ENCODE data around the gene DEFB123. TPM values are rescaled to one million over a fixed set of nuclear protein-coding genes. Genes with fewer than 3 reads are reported as not detected.

The DEFB123 gene
- polyA plus RNA-seq, 3 donors: not detected

DNA sequence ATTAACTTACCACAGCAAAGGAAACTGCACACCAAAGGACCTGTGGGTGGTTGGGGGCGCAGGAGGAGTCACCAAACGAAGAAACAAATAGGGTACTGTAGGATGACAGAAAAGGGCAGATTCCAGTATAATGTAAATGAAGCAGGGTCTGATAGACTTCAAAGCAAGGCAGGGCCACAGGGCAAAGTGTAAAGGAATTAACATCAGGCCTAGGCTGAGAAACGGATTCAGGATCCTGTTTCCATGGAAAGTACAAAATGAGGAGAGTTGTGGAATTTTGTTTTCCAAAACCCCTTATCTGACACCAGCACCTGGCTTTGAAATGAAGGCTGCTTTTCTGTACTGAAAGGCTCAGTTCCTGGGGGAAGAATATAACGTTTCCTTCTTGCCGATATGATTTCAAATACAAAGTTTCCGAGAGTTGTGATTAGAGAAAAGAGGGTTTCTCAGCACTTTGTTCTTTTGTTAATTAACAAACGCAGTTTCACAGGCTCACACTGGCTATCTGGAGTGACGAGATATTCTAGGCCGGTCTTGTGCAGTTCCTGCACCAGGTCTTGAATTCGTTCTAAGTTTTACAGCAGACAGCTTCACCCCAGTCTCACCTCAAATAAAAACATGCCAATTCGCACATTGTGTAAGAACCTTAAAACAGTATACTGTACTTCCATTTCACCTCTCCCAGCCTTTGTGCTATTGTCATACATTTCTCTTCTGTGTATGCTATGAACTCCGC lies 5.8 kb downstream of the DEFB123 start:
- Histone ChIP-seq H3K9me3 (replicated peaks in 1 of 2; ENCODE audit: control insufficient read depth in 1 of 2, insufficient read depth in 1 of 2, low read length in 2 of 2) (no peaks in the 10 kb centered on the region), H3K4me3 (replicated peaks in 1 of 3; ENCODE audit: low read depth in 2 of 3, low read length in 3 of 3) (no peak overlapping the region), H3K4me2 (replicated peaks; ENCODE audit: extremely low read depth, low read length, poor library complexity, severe bottlenecking) (no peak overlapping the region), H3K79me2 (ENCODE audit: insufficient read depth, low read length) (no peaks in the 10 kb centered on the region), H3K9ac (ENCODE audit: insufficient read depth, low read length, poor library complexity, severe bottlenecking) (no peak overlapping the region), H3K4me1 (ENCODE audit: control insufficient read depth in 1 of 2, insufficient read depth in 2 of 2, low read length in 2 of 2) (no peaks in the 10 kb centered on the region), H4K20me1 (ENCODE audit: insufficient read depth, low read length) (no peaks in the 10 kb centered on the region), H2AFZ (ENCODE audit: insufficient read depth, low read depth, low read length, poor library complexity, severe bottlenecking) (no peak overlapping the region), H3K36me3 (replicated peaks in 1 of 2; ENCODE audit: control insufficient read depth in 1 of 2, insufficient read depth in 2 of 2, low read length in 2 of 2) (no peaks in the 10 kb centered on the region), H3K27me3 (ENCODE audit: control insufficient read depth in 2 of 2, insufficient read depth in 2 of 2, low read length in 2 of 2) (peaks cover 0 to 2% of the 10 kb centered on the region in 2 donors), H3K27ac (ENCODE audit: low read depth in 1 of 2, low read length in 2 of 2) (no peak overlapping the region)
- Mint-ChIP-seq H3K4me3 (no peak overlapping the region), H3K27ac (no peak overlapping the region), H3K36me3 (no peaks in the 10 kb centered on the region), H3K4me1 (no peaks in the 10 kb centered on the region), H3K27me3 (ENCODE audit: low read depth in 3 of 3) (peaks cover 0 to 9% (median 3%) of the 10 kb centered on the region in 3 donors), H3K9me3 (peaks cover 0 to 5% (median 2%) of the 10 kb centered on the region in 7 donors)
- no peak for TF ChIP-seq CTCF (IDR thresholded peaks at IDR 0.05)
- intact Hi-C loops (cut with micrococcal nuclease): no loop called here
- 79% methylated on average over 7 of the region's 12 CpGs for whole genome bisulfite sequencing (ENCODE audit: insufficient coverage)
- no peak for DNase-seq

DNA sequence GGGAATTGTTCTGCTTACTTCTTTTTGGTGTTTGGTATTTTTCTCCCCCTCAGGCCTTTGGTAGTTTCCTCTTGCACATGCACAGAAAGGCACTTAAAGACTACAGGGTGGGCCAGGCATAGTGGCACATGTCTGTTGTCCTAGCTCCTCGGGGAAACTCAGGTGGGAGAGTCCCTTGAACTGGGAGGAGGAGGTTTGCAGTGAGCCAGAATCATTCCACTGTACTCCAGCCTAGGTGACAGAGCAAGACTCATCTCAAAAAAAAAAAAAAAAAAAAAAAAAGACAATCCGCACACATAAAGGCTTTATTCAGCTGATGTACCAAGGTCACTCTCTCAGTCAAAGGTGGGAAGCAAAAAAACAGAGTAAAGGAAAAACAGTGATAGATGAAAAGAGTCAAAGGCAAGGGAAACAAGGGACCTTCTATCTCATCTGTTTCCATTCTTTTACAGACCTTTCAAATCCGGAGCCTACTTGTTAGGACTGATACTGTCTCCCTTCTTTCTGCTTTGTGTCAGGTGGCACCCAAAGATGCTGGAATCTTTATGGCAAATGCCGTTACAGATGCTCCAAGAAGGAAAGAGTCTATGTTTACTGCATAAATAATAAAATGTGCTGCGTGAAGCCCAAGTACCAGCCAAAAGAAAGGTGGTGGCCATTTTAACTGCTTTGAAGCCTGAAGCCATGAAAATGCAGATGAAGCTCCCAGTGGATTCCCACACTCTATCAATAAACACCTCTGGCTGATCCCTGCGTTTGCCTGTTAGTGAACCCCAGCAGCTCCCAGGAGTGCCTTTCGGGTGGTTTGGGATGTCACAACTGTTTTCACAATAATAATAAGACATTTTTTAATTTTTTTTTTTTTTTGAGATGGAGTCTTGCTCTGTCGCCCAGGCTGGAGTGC lies 9.3 kb downstream of the DEFB123 start:
- Histone ChIP-seq H3K4me1 (ENCODE audit: control insufficient read depth in 1 of 2, insufficient read depth in 2 of 2, low read length in 2 of 2) (no peaks in the 10 kb centered on the region), H3K9me3 (replicated peaks in 1 of 2; ENCODE audit: control insufficient read depth in 1 of 2, insufficient read depth in 1 of 2, low read length in 2 of 2) (no peaks in the 10 kb centered on the region), H2AFZ (ENCODE audit: insufficient read depth, low read depth, low read length, poor library complexity, severe bottlenecking) (no peak overlapping the region), H4K20me1 (ENCODE audit: insufficient read depth, low read length) (no peaks in the 10 kb centered on the region), H3K79me2 (ENCODE audit: insufficient read depth, low read length) (no peaks in the 10 kb centered on the region), H3K4me3 (replicated peaks in 1 of 3; ENCODE audit: low read depth in 2 of 3, low read length in 3 of 3) (no peak overlapping the region), H3K27me3 (ENCODE audit: control insufficient read depth in 2 of 2, insufficient read depth in 2 of 2, low read length in 2 of 2) (peaks cover 0 to 2% of the 10 kb centered on the region in 2 donors), H3K4me2 (replicated peaks; ENCODE audit: extremely low read depth, low read length, poor library complexity, severe bottlenecking) (no peak overlapping the region), H3K36me3 (replicated peaks in 1 of 2; ENCODE audit: control insufficient read depth in 1 of 2, insufficient read depth in 2 of 2, low read length in 2 of 2) (no peaks in the 10 kb centered on the region), H3K27ac (ENCODE audit: low read depth in 1 of 2, low read length in 2 of 2) (no peak overlapping the region), H3K9ac (ENCODE audit: insufficient read depth, low read length, poor library complexity, severe bottlenecking) (no peak overlapping the region)
- Mint-ChIP-seq H3K9me3 (peaks cover 0 to 5% (median 0%) of the 10 kb centered on the region in 7 donors), H3K27ac (no peak overlapping the region), H3K27me3 (ENCODE audit: low read depth in 3 of 3) (peaks cover 3 to 10% (median 9%) of the 10 kb centered on the region in 3 donors), H3K36me3 (no peaks in the 10 kb centered on the region), H3K4me3 (no peak overlapping the region), H3K4me1 (no peaks in the 10 kb centered on the region)
- intact Hi-C loops (cut with micrococcal nuclease): no loop called here
- no peak for DNase-seq
- TF ChIP-seq CTCF (IDR thresholded peaks at IDR 0.05): no peak
- 100% methylated on average over 1 of the region's 8 CpGs for WGBS (ENCODE audit: insufficient coverage)

Measured in CD14-positive monocyte (primary cell).